Panc1 (cell line): ENCODE data around the gene FBXO36. TPM values are rescaled to one million over a fixed set of nuclear protein-coding genes. Genes with fewer than 3 reads are reported as not detected.

Experiments used
- ATAC-seq: fragments of 200-7000 bp; cut with Tn5 transposase; 2 replicates; pipeline ENCODE4 v1.9.1; 2020; ENCODE audit warnings: mild to moderate bottlenecking, moderate library complexity
- BruUV-seq: library from RNA; stranded (reverse); fragments of 400-500 nt; replicated peaks from 2 replicates; lab custom pipeline; 2021; lab: Mats Ljungman, UMichigan
- CTCF ChIA-PET: fragments of 300-600 bp; sonication (Branson Sonifier 250); formaldehyde crosslinking; loops from one replicate; lab custom pipeline; 2022; ENCODE audit warnings: antibody characterized with exemption; lab: Charles Lee
- POLR2A ChIA-PET: fragments of 300-600 bp; sonication (Branson Sonifier 250); formaldehyde crosslinking; loops from one replicate; lab custom pipeline; 2022; ENCODE audit warnings: antibody characterized with exemption; lab: Charles Lee
- DNase-seq: peaks from one replicate; pipeline ENCODE4 v3.0.0-alpha.2; 2010; ENCODE audit warnings: low read depth, low spot score
- H3K27ac ChIP-seq: 2 replicates; pipeline ENCODE4 v1.5.1; 2011; ENCODE audit warnings: mild to moderate bottlenecking, low read length, inconsistent platforms
- H3K27me3 ChIP-seq: fragments of 200-500 bp; sonication (Bioruptor generic); 2 replicates; pipeline ENCODE4 v1.6.0; 2014; ENCODE audit warnings: low read length, inconsistent platforms; ENCODE audit not compliant: control insufficient read depth, insufficient read depth
- H3K36me3 ChIP-seq: fragments of 200-500 bp; sonication (Bioruptor generic); 2 replicates; pipeline ENCODE4 v1.5.1; 2014; ENCODE audit warnings: inconsistent platforms, mild to moderate bottlenecking, low read length, moderate library complexity; ENCODE audit not compliant: control insufficient read depth, insufficient read depth
- H3K4me1 ChIP-seq: 2 replicates; pipeline ENCODE4 v1.5.1; 2011; ENCODE audit warnings: inconsistent platforms, mild to moderate bottlenecking, low read length, moderate library complexity; ENCODE audit not compliant: control insufficient read depth, insufficient read depth
- H3K4me3 ChIP-seq, 2 experiments: 2 replicates each; pipeline ENCODE4 v1.5.1; 2011 to 2012; ENCODE audit warnings: low read depth in 2 of 2, low read length in 2 of 2, mild to moderate bottlenecking in 2 of 2, inconsistent platforms in 1 of 2, moderate library complexity in 1 of 2
- H3K9me3 ChIP-seq: fragments of 200-500 bp; sonication (Bioruptor generic); 2 replicates; pipeline ENCODE4 v1.5.1; 2014; ENCODE audit warnings: low read depth, mild to moderate bottlenecking, inconsistent platforms, low read length, moderate library complexity; ENCODE audit not compliant: control insufficient read depth, insufficient read depth
- CTCF ChIP-seq: fragments of 450-650 bp; IDR thresholded peaks from 2 replicates; pipeline ENCODE4 v1.5.1; 2017; ENCODE audit warnings: mild to moderate bottlenecking
- POLR2AphosphoS5 ChIP-seq: IDR thresholded peaks from 2 replicates; pipeline ENCODE4 v1.6.1; 2012; ENCODE audit warnings: mild to moderate bottlenecking, low read depth, low read length, moderate library complexity
- REST ChIP-seq, 2 experiments: IDR thresholded peaks; 2 replicates each; pipeline ENCODE4 v1.6.1; 2011 to 2012; ENCODE audit warnings: low read depth in 2 of 2, control low read depth in 1 of 2, low read length in 1 of 2, mild to moderate bottlenecking in 1 of 2, moderate library complexity in 1 of 2; ENCODE audit not compliant: insufficient read depth in 1 of 2
- SIN3A ChIP-seq: IDR thresholded peaks from 2 replicates; pipeline ENCODE4 v1.6.1; 2012; ENCODE audit warnings: low read depth, mild to moderate bottlenecking, low read length, moderate library complexity, borderline replicate concordance; ENCODE audit not compliant: insufficient read depth
- TCF7L2 ChIP-seq: IDR thresholded peaks from 2 replicates; pipeline ENCODE4 v1.6.1; 2011; ENCODE audit warnings: mild to moderate bottlenecking, low read depth, low read length, inconsistent platforms
- in situ Hi-C: cut with HindIII; loops from 2 replicates; pipeline ENCODE4 v1.10.0; 2016; ENCODE audit warnings: low sequenced_read_pairs, low pct_unique_long_range_greater_than_20kb
- intact Hi-C: fragments of 100-400 bp; cut with micrococcal nuclease; formaldehyde crosslinking; loops from one replicate; pipeline ENCODE4 v1.10.0; 2022; ENCODE audit not compliant: unreplicated experiment
- total RNA-seq: library from RNA; stranded (reverse); gene quantifications from one replicate; pipeline ENCODE4 v1.2.1, GENCODE V29; 2021; ENCODE audit not compliant: unreplicated experiment

FBXO36 gene
- total RNA-seq, 1 experiment from 2014 or later, result 3.9 TPM

- intact Hi-C loops, result no loop called here
- DNase-seq (no peak), ATAC-seq (no peak)
- no peak for TF ChIP-seq TCF7L2
- no peak for TF ChIP-seq REST (IDR thresholded peaks at IDR 0.05; ENCODE audit: insufficient read depth in 1 of 2, low read depth in 2 of 2, low read length in 1 of 2)
- TF ChIP-seq CTCF, result no peak
- TF ChIP-seq POLR2AphosphoS5, result no peak
- TF ChIP-seq SIN3A, result no peak
- H3K4me1 ChIP-seq, result no peaks in the 10 kb centered on the region
- no TSS peak for BruUV-seq
- in situ Hi-C loops, result no loop called here
- no peaks in the 10 kb centered on the region for H3K27me3 ChIP-seq
- H3K9me3 ChIP-seq, result no peaks in the 10 kb centered on the region
- H3K27ac ChIP-seq, result no peak overlapping the region
- H3K4me3 ChIP-seq, result no peak overlapping the region
- ChIA-PET POLR2A (no interaction called here), CTCF (no interaction called here)
- no peaks in the 10 kb centered on the region for H3K36me3 ChIP-seq
Measured at GRCh38 chr2:229943770-229944449, 21.6 kb downstream of the FBXO36 start.

GRCh38 chr2:229945975-229946374 is 23.7 kb downstream of the FBXO36 start:
- H3K4me1 ChIP-seq, result no peaks in the 10 kb centered on the region
- ATAC-seq (no peak), DNase-seq (no peak)
- POLR2A ChIA-PET, result no interaction called here
- intact Hi-C loops (no loop called here), in situ Hi-C loops (no loop called here)
- no peaks in the 10 kb centered on the region for H3K36me3 ChIP-seq
- no peaks in the 10 kb centered on the region for H3K27me3 ChIP-seq
- TF ChIP-seq REST (IDR thresholded peaks at IDR 0.05; ENCODE audit: insufficient read depth in 1 of 2, low read depth in 2 of 2, low read length in 1 of 2) (no peak), POLR2AphosphoS5 (no peak), SIN3A (no peak), TCF7L2 (no peak), CTCF (no peak)
- no peak overlapping the region for H3K27ac ChIP-seq
- no peaks in the 10 kb centered on the region for H3K9me3 ChIP-seq
- CTCF ChIA-PET, result no interaction called here
- no peak overlapping the region for H3K4me3 ChIP-seq
- no TSS peak for BruUV-seq
